BLaER1 treated with 17β-estradiol and CSF1 and Interleukin-3, amounts not matched to agents 10 nM and 100 nM (cell line): Measurements from ENCODE around the gene SLC38A1.

Source experiments
- H3K27ac ChIP-seq, 11 experiments: shearing (Covaris generic); formaldehyde crosslinking; 2 replicates each; pipeline ENCODE4 v1.8.1; 2022
- H3K27me3 ChIP-seq, 11 experiments: shearing (Covaris generic); formaldehyde crosslinking; 2 replicates each; pipeline ENCODE4 v1.8.1; 2022
- H3K36me3 ChIP-seq, 11 experiments: shearing (Covaris generic); formaldehyde crosslinking; 2 replicates each; pipeline ENCODE4 v1.8.1; 2022
- H3K4me1 ChIP-seq, 10 experiments: shearing (Covaris generic); formaldehyde crosslinking; 2 replicates each; pipeline ENCODE4 v1.8.1; 2022
- H3K4me2 ChIP-seq, 11 experiments: shearing (Covaris generic); formaldehyde crosslinking; 2 replicates each; pipeline ENCODE4 v1.8.1; 2022
- H3K4me3 ChIP-seq, 10 experiments: shearing (Covaris generic); formaldehyde crosslinking; 2 replicates each; pipeline ENCODE4 v1.8.1; 2022
- H3K9ac ChIP-seq, 11 experiments: shearing (Covaris generic); formaldehyde crosslinking; 2 replicates each; pipeline ENCODE4 v1.8.1; 2022
- H3K9me3 ChIP-seq, 11 experiments: shearing (Covaris generic); formaldehyde crosslinking; replicated peaks in 1 of 11; 2 replicates each; pipeline ENCODE4 v1.8.1; 2022
- H4K20me1 ChIP-seq, 11 experiments: shearing (Covaris generic); formaldehyde crosslinking; 2 replicates each; pipeline ENCODE4 v1.8.1; 2022
- Cebpa-rat ChIP-seq, 11 experiments: shearing (Covaris generic); IDR thresholded peaks; 2 replicates each; pipeline ENCODE4 v1.8.1; 2022

SLC38A1 gene

DNA sequence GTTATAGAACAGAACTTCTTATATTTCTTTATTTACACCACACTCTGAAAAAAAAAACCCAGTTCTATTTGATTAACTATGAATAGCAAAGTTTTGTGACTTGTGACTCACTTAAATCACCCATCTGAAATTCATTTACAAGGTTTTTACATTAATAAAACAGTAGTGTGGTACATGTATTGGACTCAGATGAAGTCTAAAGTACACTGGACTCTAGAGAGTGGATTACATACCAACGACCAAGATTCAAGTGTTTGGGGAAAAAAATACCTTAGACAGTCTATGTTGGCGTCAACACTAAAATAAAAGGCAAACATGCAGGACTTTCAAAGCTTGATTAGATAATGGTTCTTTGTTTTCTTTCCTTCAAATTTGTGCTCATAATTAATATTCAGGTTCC, 85.7 kb downstream of the SLC38A1 start:
- TF ChIP-seq Cebpa-rat (IDR thresholded peaks at IDR 0.05): no peak
- Histone ChIP-seq H3K27ac (no peak overlapping the region), H3K36me3 (peaks cover 0 to 66% (median 40%) of the 10 kb centered on the region in 11 experiments; a peak in 18 of 22 replicates), H3K27me3 (no peaks in the 10 kb centered on the region), H3K4me1 (peaks cover 9 to 34% (median 26%) of the 10 kb centered on the region in 10 experiments), H3K4me2 (no peak overlapping the region), H4K20me1 (peaks cover 0 to 43% (median 0%) of the 10 kb centered on the region in 11 experiments; a peak in 5 of 22 replicates), H3K9ac (no peak overlapping the region), H3K9me3 (no peaks in the 10 kb centered on the region), H3K4me3 (no peak overlapping the region)

DNA sequence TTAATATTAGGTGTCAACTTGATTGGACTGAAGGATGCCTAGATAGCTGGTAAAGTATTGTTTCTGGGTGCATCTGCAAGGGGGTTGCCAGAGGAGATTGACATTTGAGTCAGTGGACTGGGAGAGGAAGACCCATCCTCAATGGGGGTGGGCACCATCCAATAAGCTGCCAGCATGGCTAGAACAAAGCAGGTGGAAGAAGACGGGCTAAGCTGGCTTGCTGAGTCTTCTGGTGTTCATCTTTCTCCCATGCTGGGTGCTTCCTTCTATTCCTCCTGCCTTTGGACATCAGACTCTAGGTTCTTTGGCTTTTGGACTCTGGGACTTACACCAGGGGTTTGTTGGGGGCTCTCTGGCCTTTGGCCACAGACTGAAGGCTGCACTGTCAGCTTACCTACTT, 87.4 kb downstream of the SLC38A1 start:
- Histone ChIP-seq H3K27me3 (no peaks in the 10 kb centered on the region), H3K4me1 (peaks cover 24 to 45% (median 38%) of the 10 kb centered on the region in 10 experiments), H3K27ac (no peak overlapping the region), H4K20me1 (peaks cover 0 to 30% (median 0%) of the 10 kb centered on the region in 11 experiments; a peak in 4 of 22 replicates), H3K9ac (no peak overlapping the region), H3K4me2 (peak overlapping the region in 8 of 11 experiments; percentile 11 to 50 (median 40); a peak in 14 of 22 replicates), H3K36me3 (peaks cover 0 to 49% (median 25%) of the 10 kb centered on the region in 11 experiments; a peak in 17 of 22 replicates), H3K4me3 (no peak overlapping the region), H3K9me3 (no peaks in the 10 kb centered on the region)
- no peak for TF ChIP-seq Cebpa-rat (IDR thresholded peaks at IDR 0.05)

DNA sequence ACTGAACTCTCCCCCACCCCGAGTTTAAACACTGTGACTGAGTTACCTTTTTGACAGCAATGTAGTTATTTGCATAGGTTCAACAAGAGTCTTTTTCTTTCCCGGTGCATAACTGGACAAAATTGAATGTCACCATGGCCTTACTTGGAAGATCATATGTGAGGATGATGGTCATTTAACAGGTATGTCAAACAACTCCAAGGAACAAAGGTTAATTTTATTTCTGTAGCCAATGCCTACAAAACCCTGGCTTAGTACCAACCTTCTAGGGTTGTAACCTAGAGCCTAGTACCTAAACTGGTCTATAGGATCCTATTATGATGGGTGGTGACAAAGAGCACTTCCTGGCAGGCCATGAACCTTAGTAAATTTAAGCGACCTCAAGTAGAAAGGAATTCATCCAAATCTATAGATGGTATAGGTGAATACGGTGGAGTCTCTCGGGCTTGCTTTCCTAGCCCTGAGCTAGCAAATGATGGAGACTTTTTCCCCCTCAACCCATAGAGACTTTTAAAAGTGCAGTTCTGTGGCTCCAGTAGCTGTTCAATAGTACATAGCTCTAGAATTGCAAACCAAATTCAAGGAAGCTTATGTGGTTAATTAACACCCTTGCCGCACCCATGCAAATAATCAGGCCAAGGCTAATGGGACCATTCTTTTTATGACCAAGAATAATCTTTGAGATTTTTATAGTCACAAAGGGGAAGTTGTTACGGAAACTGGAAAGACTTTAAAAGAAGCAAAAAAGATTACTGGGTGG, 89.0 kb downstream of the SLC38A1 start:
- Histone ChIP-seq H3K4me3 (no peak overlapping the region), H3K36me3 (peaks cover 0 to 33% (median 11%) of the 10 kb centered on the region in 11 experiments; a peak in 14 of 22 replicates)
- no peak for TF ChIP-seq Cebpa-rat (IDR thresholded peaks at IDR 0.05)

DNA sequence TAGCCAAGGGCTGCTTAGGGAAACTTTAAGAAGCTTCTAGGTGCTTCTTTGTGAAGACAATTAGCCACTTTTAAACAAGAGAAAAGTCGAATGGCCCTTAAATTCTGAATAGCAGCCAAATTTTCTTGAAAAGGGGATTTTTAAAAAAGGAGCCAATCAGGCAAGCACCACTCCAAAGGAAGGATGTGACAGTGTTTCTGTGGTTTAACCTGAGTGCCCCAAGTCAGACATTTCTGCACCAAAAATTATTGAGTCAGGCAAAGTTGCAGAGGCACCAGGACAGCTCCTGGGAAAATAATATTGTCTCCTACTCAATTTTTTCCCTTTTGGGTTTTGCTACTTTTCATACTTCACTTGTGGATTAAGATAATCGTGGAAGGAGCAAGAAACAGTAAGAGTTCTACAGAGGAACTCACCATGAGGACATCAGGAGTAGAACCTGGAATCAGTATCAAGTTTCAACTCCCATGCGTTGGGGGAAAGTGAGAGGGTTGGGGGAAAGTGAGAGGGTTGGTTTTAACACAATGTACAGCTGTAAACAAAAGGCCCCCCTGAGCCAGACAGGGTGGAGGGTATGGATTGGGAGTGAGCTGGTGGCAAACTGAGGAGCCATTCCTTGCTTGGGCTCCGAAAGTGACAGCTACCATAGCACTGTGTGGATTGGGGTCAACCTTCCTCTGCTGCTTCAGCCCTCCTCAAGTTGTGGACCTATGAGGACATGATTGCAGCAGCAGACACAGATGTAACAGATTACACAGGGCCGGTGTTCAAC, 90.8 kb downstream of the SLC38A1 start:
- no peak for TF ChIP-seq Cebpa-rat (IDR thresholded peaks at IDR 0.05)

More for the DNA sequence above, 89.0 kb downstream of the SLC38A1 start:
- Histone ChIP-seq H4K20me1 (peaks cover 0 to 14% (median 0%) of the 10 kb centered on the region in 11 experiments; a peak in 3 of 22 replicates), H3K4me1 (peaks cover 24 to 47% (median 40%) of the 10 kb centered on the region in 10 experiments), H3K9me3 (no peaks in the 10 kb centered on the region), H3K27me3 (no peaks in the 10 kb centered on the region), H3K9ac (no peak overlapping the region), H3K4me2 (peak overlapping the region; percentile 24 to 50 (median 32); a peak in 13 of 22 replicates), H3K27ac (no peak overlapping the region)

DNA sequence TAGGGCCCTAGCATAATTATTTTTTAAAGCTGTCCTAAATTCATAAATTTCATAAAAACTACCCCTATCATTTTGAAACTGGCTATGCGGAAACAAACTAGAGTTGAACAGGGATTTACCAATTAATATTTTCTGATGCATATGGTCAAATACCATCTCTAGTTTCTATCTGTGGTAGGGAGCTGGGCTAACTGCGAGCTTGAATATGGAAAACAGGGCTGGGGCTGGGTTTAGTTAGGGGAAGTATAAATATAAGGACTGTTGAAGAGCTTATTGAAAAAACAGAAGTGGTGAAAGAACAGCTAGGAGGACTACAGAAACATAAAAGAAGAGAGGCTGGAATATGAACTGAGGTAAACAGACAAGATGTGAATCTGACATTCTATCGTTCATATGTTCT, 91.8 kb downstream of the SLC38A1 start:
- TF ChIP-seq Cebpa-rat (IDR thresholded peaks at IDR 0.05): no peak
- H3K9me3 ChIP-seq: no peaks in the 10 kb centered on the region
- H3K4me3 ChIP-seq: no peak overlapping the region
- H3K27me3 ChIP-seq: no peaks in the 10 kb centered on the region
- peaks cover 34 to 61% (median 50%) of the 10 kb centered on the region in 10 experiments for H3K4me1 ChIP-seq
- H4K20me1 ChIP-seq: peaks cover 0 to 5% (median 0%) of the 10 kb centered on the region in 11 experiments; a peak in 1 of 22 replicates
- peak overlapping the region in 5 of 11 experiments; percentile 19 to 51 (median 32); a peak in 3 of 22 replicates for H3K4me2 ChIP-seq
- H3K27ac ChIP-seq: no peak overlapping the region
- H3K9ac ChIP-seq: no peak overlapping the region
- H3K36me3 ChIP-seq: peaks cover 0 to 5% (median 0%) of the 10 kb centered on the region in 11 experiments; a peak in 2 of 22 replicates

More for the DNA sequence above, 90.8 kb downstream of the SLC38A1 start:
- Histone ChIP-seq H3K4me2 (peak overlapping the region in 10 of 11 experiments; percentile 31 to 57 (median 40); a peak in 20 of 22 replicates), H3K9me3 (no peaks in the 10 kb centered on the region), H3K36me3 (peaks cover 0 to 15% (median under 1%) of the 10 kb centered on the region in 11 experiments; a peak in 9 of 22 replicates), H3K4me3 (no peak overlapping the region), H3K27ac (no peak overlapping the region), H3K4me1 (peaks cover 34 to 63% (median 53%) of the 10 kb centered on the region in 10 experiments), H3K9ac (no peak overlapping the region), H4K20me1 (peaks cover 0 to 11% (median 0%) of the 10 kb centered on the region in 11 experiments; a peak in 1 of 22 replicates), H3K27me3 (no peaks in the 10 kb centered on the region)

DNA sequence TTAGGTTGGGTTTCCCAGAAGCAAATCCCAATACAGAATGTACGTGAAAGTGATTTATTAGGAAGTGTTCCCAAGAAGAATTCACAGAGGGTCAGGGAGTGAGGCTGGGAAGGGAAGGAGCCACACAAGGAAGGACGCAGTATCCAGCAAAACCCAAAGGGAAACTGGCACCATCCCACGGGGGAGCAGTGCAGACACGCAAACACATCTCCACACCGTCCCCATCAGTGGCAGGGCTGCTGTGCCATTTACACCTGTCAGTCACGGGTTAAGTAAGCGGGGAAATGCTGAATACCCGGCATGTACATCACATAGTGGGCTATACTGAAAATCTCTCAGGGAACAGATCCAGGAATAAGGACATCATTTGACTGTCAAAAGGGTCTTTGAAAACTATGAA, 93.9 kb downstream of the SLC38A1 start:
- H3K9ac ChIP-seq: no peak overlapping the region

DNA sequence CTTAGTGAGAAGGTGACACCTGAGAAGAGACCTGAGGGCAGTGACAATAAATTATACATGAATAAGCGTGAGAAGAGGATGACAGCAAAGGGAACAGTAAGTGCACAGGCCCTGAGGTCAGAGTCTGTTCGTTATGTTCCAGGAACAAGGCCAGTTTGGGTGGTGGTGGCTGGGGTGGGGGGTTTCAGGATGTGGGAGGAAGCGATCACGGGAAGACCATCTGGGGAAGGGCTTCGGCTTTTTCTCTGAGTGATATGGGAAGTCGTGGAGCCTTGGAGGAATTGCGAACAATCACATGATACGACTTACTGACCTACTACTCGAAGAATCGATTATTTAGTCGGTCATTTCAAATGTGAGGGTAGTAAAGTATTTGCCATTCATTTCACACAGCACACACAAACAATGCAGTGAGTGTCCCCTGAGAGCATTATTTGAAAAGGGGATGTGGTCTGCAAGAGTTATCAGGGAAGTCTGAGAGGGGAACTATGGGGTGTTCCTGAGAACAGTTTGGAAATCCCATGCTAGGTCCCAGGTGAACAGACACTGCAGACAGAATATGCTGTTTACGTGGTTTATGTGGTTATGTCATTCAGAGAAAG, 94.7 kb downstream of the SLC38A1 start:
- peak overlapping the region; percentile 65 to 84 (median 75) for H3K4me2 ChIP-seq
- H3K9me3 ChIP-seq: peaks cover 0 to 2% (median 0%) of the 10 kb centered on the region in 11 experiments; a peak in 1 of 22 replicates
- H3K27me3 ChIP-seq: no peaks in the 10 kb centered on the region
- peak overlapping the region in 3 of 10 experiments; percentile 12 to 17 (median 15); a peak in 1 of 20 replicates for H3K4me3 ChIP-seq
- H3K9ac ChIP-seq: no peak overlapping the region
- H3K27ac ChIP-seq: peak overlapping the region in 2 of 11 experiments; percentile 20 to 29; a peak in 4 of 22 replicates
- H4K20me1 ChIP-seq: no peaks in the 10 kb centered on the region
- TF ChIP-seq Cebpa-rat (IDR thresholded peaks at IDR 0.05): no peak
- H3K4me1 ChIP-seq: peaks cover 23 to 37% (median 28%) of the 10 kb centered on the region in 10 experiments
- H3K36me3 ChIP-seq: no peaks in the 10 kb centered on the region

More for the DNA sequence above, 93.9 kb downstream of the SLC38A1 start:
- peaks cover 23 to 41% (median 32%) of the 10 kb centered on the region in 10 experiments for H3K4me1 ChIP-seq
- no peak overlapping the region for H3K27ac ChIP-seq
- TF ChIP-seq Cebpa-rat (IDR thresholded peaks at IDR 0.05): no peak
- no peaks in the 10 kb centered on the region for H3K9me3 ChIP-seq
- no peaks in the 10 kb centered on the region; a peak in 1 of 22 replicates for H4K20me1 ChIP-seq
- peak overlapping the region in 9 of 11 experiments; percentile 65 to 84 (median 75); a peak in 15 of 22 replicates for H3K4me2 ChIP-seq
- no peak overlapping the region for H3K4me3 ChIP-seq
- H3K36me3 ChIP-seq: no peaks in the 10 kb centered on the region
- no peaks in the 10 kb centered on the region for H3K27me3 ChIP-seq

DNA sequence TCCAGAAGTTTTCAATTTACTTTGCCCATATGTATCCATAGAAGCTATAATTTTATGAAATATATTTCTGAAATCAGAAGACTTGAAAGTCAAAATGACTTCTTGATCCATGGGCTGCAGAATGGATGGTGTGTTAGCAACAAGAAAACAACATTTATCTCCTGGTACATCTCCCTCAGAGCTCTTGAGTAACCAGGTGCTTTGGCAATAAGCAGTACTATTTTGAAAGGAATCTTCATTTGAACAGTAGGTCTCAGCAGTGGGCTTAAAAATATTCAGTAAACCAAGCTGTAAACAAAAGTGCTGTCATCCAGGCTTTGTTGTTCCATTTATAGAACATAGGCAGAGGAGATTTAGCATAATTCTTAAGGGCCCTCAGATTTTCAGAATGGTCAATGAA, 100.4 kb downstream of the SLC38A1 start:
- H3K27ac ChIP-seq: no peak overlapping the region

More for the DNA sequence above, 100.4 kb downstream of the SLC38A1 start:
- no peaks in the 10 kb centered on the region for H4K20me1 ChIP-seq
- H3K27me3 ChIP-seq: no peaks in the 10 kb centered on the region
- H3K36me3 ChIP-seq: no peaks in the 10 kb centered on the region; a peak in 1 of 22 replicates
- no peak for TF ChIP-seq Cebpa-rat (IDR thresholded peaks at IDR 0.05)
- H3K4me3 ChIP-seq: no peak overlapping the region
- peaks cover 4 to 22% (median 17%) of the 10 kb centered on the region in 11 experiments; a peak in 16 of 22 replicates for H3K9me3 ChIP-seq
- H3K4me2 ChIP-seq: no peak overlapping the region
- no peak overlapping the region for H3K9ac ChIP-seq
- H3K4me1 ChIP-seq: peaks cover 0 to 2% (median 0%) of the 10 kb centered on the region in 10 experiments; a peak in 4 of 20 replicates
